ACC112 (cell line): ENCODE results near the gene BEGAIN.

Source experiments
- H2AFZ ChIP-seq: fragments of 200-600 bp; sonication (generic); one replicate; pipeline ENCODE4 v1.6.0; 2017; ENCODE audit warnings: antibody characterized with exemption, low read length; ENCODE audit not compliant: unreplicated experiment
- H3K27ac ChIP-seq: fragments of 200-600 bp; sonication (generic); 2 replicates; pipeline ENCODE4 v1.5.1; 2014; ENCODE audit warnings: low read depth, mild to moderate bottlenecking, antibody characterized with exemption, low read length, moderate library complexity
- H3K27me3 ChIP-seq: fragments of 200-600 bp; sonication (generic); 2 replicates; pipeline ENCODE4 v1.6.1; 2014; ENCODE audit warnings: mild to moderate bottlenecking, antibody characterized with exemption, low read length, moderate library complexity, mixed read lengths; ENCODE audit not compliant: insufficient read depth
- H3K36me3 ChIP-seq: fragments of 200-600 bp; sonication (generic); 2 replicates; pipeline ENCODE4 v1.6.1; 2016; ENCODE audit warnings: mild to moderate bottlenecking, antibody characterized with exemption, low read length, moderate library complexity, mixed read lengths; ENCODE audit not compliant: insufficient read depth
- H3K4me1 ChIP-seq: fragments of 200-600 bp; sonication (generic); one replicate; pipeline ENCODE4 v1.6.1; 2016; ENCODE audit warnings: low read length, mixed read lengths; ENCODE audit not compliant: insufficient read depth, unreplicated experiment, control insufficient read depth
- H3K4me3 ChIP-seq: fragments of 200-600 bp; sonication (generic); 2 replicates; pipeline ENCODE4 v1.5.1; 2014; ENCODE audit warnings: mild to moderate bottlenecking, low read depth, low read length
- H3K79me2 ChIP-seq: fragments of 200-600 bp; sonication (generic); one replicate; pipeline ENCODE4 v1.6.0; 2016; ENCODE audit warnings: low read length; ENCODE audit not compliant: control insufficient read depth, unreplicated experiment, insufficient read depth

The BEGAIN gene

GRCh38 chr14:100538351-100539002 is 48.7 kb downstream of the BEGAIN start:
- H3K27ac ChIP-seq = no peak overlapping the region
- H3K4me1 ChIP-seq = no peaks in the 10 kb centered on the region
- H3K79me2 ChIP-seq = no peaks in the 10 kb centered on the region
- no peak overlapping the region for H3K4me3 ChIP-seq
- H2AFZ ChIP-seq = no peak overlapping the region
- H3K36me3 ChIP-seq = no peaks in the 10 kb centered on the region
- no peaks in the 10 kb centered on the region for H3K27me3 ChIP-seq

DNA sequence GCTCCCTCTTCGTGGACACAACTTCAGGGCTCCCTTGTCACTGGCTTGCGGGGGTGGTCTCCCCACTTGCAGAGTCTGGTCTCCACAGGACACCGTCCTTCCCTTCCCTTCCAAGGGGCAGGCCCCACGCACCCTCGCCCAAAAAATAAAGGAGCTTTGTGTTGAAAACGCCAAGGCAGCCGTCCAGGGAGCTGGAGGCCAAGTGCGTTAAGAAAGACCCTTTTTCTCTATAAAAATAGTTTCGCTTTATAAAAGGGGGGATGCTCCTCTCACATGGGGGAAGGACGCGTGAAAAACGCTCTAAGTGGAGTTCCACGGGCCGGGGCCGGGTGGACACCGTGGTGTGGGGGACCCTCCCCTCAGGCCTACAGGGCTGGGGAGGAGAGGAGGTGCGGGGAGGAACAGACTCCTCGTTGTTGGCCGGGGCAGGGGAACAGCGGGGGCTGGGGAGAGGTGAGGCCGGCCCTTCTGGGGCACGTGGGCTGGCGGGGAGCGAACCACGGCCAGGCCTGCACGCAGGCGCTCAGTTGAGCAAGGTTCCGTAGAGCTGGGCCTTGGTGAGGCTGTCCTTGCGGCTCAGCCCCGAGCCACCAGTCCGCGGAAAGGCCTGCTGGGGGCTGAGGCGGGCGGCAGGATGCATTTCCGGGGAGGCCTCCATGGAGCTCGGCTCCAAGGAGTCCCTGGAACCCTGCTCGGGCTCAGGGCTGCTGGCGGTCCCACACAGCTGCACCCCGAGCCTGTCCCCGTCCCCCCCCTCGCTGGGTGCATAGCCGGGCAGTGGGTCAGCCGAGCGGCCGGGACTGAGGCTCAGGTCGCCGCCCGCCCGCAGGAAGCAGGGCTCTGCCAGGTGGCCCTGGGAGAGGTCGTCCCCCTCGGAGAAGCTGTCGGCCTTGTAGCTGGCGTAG is 49.5 kb downstream of the BEGAIN start:
- H2AFZ ChIP-seq = no peak overlapping the region
- no peaks in the 10 kb centered on the region for H3K79me2 ChIP-seq
- no peaks in the 10 kb centered on the region for H3K36me3 ChIP-seq
- H3K4me1 ChIP-seq = no peaks in the 10 kb centered on the region
- H3K27me3 ChIP-seq = no peaks in the 10 kb centered on the region
- H3K4me3 ChIP-seq = no peak overlapping the region
- no peak overlapping the region for H3K27ac ChIP-seq

- H3K36me3 ChIP-seq = no peaks in the 10 kb centered on the region
- H3K4me3 ChIP-seq = no peak overlapping the region
- no peaks in the 10 kb centered on the region for H3K4me1 ChIP-seq
- no peak overlapping the region for H2AFZ ChIP-seq
- no peaks in the 10 kb centered on the region for H3K27me3 ChIP-seq
- no peaks in the 10 kb centered on the region for H3K79me2 ChIP-seq
- no peak overlapping the region for H3K27ac ChIP-seq
Observed at GRCh38 chr14:100536721-100537445, 50.3 kb downstream of the BEGAIN start.

- Histone ChIP-seq H3K27me3 (no peaks in the 10 kb centered on the region), H3K4me1 (no peaks in the 10 kb centered on the region), H3K27ac (no peak overlapping the region), H3K79me2 (no peaks in the 10 kb centered on the region), H3K36me3 (no peaks in the 10 kb centered on the region), H3K4me3 (no peak overlapping the region), H2AFZ (no peak overlapping the region)
Observed at GRCh38 chr14:100536121-100536510, 51.1 kb downstream of the BEGAIN start.

GRCh38 chr14:100535287-100536120 is 51.7 kb downstream of the BEGAIN start:
- no peaks in the 10 kb centered on the region for H3K4me1 ChIP-seq
- H3K4me3 ChIP-seq = no peak overlapping the region
- no peaks in the 10 kb centered on the region for H3K79me2 ChIP-seq
- no peaks in the 10 kb centered on the region for H3K36me3 ChIP-seq
- H2AFZ ChIP-seq = no peak overlapping the region
- H3K27me3 ChIP-seq = no peaks in the 10 kb centered on the region
- no peak overlapping the region for H3K27ac ChIP-seq

DNA sequence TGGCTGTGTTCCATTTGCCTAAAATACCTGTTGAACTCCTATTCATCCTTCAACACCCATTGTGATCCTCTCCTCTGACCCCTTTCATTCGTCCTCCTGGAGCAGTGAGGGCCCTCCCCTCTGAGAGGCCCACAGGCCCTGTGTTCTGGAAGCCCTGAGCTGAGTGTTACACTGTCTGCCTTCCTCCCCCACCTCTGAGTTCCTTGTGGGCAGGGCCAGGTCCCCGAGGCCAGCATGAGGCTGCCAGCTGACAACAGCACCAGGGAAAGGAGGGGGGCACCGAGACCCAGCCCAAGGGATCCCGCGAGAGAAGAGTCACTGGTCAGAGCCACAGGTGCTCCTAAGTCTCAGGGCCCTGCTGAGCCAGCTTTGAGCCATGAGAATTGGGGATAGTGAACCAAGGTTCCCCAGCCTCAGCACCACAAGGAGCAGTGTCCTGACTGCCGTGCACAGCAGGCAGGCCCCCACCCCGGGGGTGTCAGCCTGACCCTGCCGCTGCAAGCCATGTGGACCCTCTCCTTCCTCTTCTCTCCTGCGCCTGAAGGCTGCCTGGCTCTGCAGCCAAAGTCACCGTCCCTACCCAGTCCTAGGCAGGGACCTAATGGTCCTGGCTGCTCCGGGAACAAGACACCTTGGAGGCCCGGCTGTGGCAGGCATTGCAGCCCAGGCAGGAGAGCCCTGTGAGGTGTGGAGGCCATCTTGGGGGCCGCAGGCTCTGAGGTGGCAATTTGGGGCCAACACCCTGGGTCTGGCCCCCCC is 52.5 kb downstream of the BEGAIN start:
- Histone ChIP-seq H3K4me1 (no peaks in the 10 kb centered on the region), H3K79me2 (no peaks in the 10 kb centered on the region), H2AFZ (no peak overlapping the region), H3K27ac (no peak overlapping the region), H3K36me3 (no peaks in the 10 kb centered on the region), H3K4me3 (no peak overlapping the region), H3K27me3 (no peaks in the 10 kb centered on the region)

- Histone ChIP-seq H3K36me3 (no peaks in the 10 kb centered on the region), H3K27ac (no peak overlapping the region), H3K4me3 (no peak overlapping the region), H3K27me3 (no peaks in the 10 kb centered on the region), H3K79me2 (no peaks in the 10 kb centered on the region), H2AFZ (no peak overlapping the region), H3K4me1 (no peaks in the 10 kb centered on the region)
Observed at GRCh38 chr14:100533656-100534485, 53.3 kb downstream of the BEGAIN start.

- H3K36me3 ChIP-seq = no peaks in the 10 kb centered on the region
- H3K79me2 ChIP-seq = no peaks in the 10 kb centered on the region
- no peaks in the 10 kb centered on the region for H3K4me1 ChIP-seq
- H2AFZ ChIP-seq = no peak overlapping the region
- no peak overlapping the region for H3K4me3 ChIP-seq
- H3K27me3 ChIP-seq = no peaks in the 10 kb centered on the region
- no peak overlapping the region for H3K27ac ChIP-seq
Observed at GRCh38 chr14:100532906-100533655, 54.1 kb downstream of the BEGAIN start.
